ENCODE measurements around the gene GJA1. TPM values are rescaled to one million over a fixed set of nuclear protein-coding genes. Genes with fewer than 3 reads are reported as not detected.

Gene GJA1
- total RNA-seq, 1 experiment from 2014 or later: 528 TPM

- no peaks in the 10 kb centered on the region for H3K79me1 ChIP-seq (ENCODE audit: insufficient read depth, low read depth, low read length, poor library complexity, severe bottlenecking)
- H4K8ac ChIP-seq (replicated peaks; ENCODE audit: insufficient read length, low read depth, low read length): no peak overlapping the region
- no peak overlapping the region for H3K56ac ChIP-seq (ENCODE audit: insufficient read length, low read depth, low read length)
- peaks cover 54 to 60% of the 10 kb centered on the region in 2 experiments for H3K4me1 Mint-ChIP-seq
- peaks cover 69% of the 10 kb centered on the region for H3K79me2 ChIP-seq (ENCODE audit: insufficient read depth, low read length)
- no peak overlapping the region for H4K5ac ChIP-seq (ENCODE audit: insufficient read length, low read depth, low read length)
- H2BK120ac ChIP-seq (ENCODE audit: low read depth, low read length, poor library complexity, severe bottlenecking): no peak overlapping the region
- H3K23me2 ChIP-seq (ENCODE audit: insufficient read length, low read depth, low read length, poor library complexity, severe bottlenecking): no peaks in the 10 kb centered on the region
- H3K4me1 ChIP-seq (ENCODE audit: insufficient read depth, low read length): peaks cover 5% of the 10 kb centered on the region; the same call in 1 of the 2 replicates
- no peak overlapping the region for H3T11ph ChIP-seq (ENCODE audit: low read length)
- H2BK5ac ChIP-seq (ENCODE audit: insufficient read length, low read length): no peak overlapping the region
- H3K27me3 ChIP-seq (ENCODE audit: insufficient read depth, low read length): no peaks in the 10 kb centered on the region
- H2BK12ac ChIP-seq (ENCODE audit: insufficient read length, low read depth, low read length): no peak overlapping the region
- no peak for DNase-seq
- TF ChIP-seq CTCF (conservative IDR thresholded peaks at IDR 0.05): no peak
- WGBS (ENCODE audit: extremely low coverage, insufficient read length, low lambda C conversion rate): no CpG with 5 or more reads among the region's 4 CpGs
- H3K9me3 Mint-ChIP-seq: peaks cover 2 to 3% of the 10 kb centered on the region in 2 experiments; a peak in 2 of 5 replicates
- peak overlapping the region; percentile 24 for H3K9ac ChIP-seq (ENCODE audit: extremely low read depth, insufficient read length, low read length)
- no peak overlapping the region for H4K91ac ChIP-seq (ENCODE audit: insufficient read length, low read depth, low read length)
- peak overlapping the region; percentile 83 to 94 for H3K4me3 Mint-ChIP-seq
- H2AFZ ChIP-seq (ENCODE audit: low read length): no peak overlapping the region
- H3K23ac ChIP-seq (ENCODE audit: insufficient read length, low read depth, low read length): no peak overlapping the region
- H3K18ac ChIP-seq (ENCODE audit: insufficient read length, low read depth, low read length): no peak overlapping the region
- peak overlapping the region; percentile 84 to 96 (median 86) for H3K27ac Mint-ChIP-seq
- H3K14ac ChIP-seq (ENCODE audit: insufficient read depth, low read length): no peak overlapping the region
- H2AK5ac ChIP-seq (ENCODE audit: insufficient read length, low read length): no peak overlapping the region
- H3K27ac ChIP-seq (ENCODE audit: insufficient read length, low read depth, low read length): peak overlapping the region; percentile 66
- no peaks in the 10 kb centered on the region for H3K9me3 ChIP-seq (ENCODE audit: control insufficient read depth, low read depth, low read length)
- H4K20me1 ChIP-seq (ENCODE audit: control insufficient read depth, insufficient read depth, insufficient read length): no peaks in the 10 kb centered on the region
- no peak overlapping the region for H2BK20ac ChIP-seq (ENCODE audit: low read depth, low read length, poor library complexity, severe bottlenecking)
- H3K4ac ChIP-seq (ENCODE audit: low read depth, low read length): no peak overlapping the region
- H2BK15ac ChIP-seq (ENCODE audit: low read depth, low read length): no peak overlapping the region
- no peaks in the 10 kb centered on the region for H3K27me3 Mint-ChIP-seq (ENCODE audit: low read depth)
- peak overlapping the region; percentile 94 for H3K4me2 ChIP-seq (ENCODE audit: insufficient read depth, insufficient read length, low read length)
- H3K36me3 Mint-ChIP-seq (ENCODE audit: insufficient read depth in 1 of 3, low read depth in 3 of 3): peaks cover 48 to 56% (median 51%) of the 10 kb centered on the region in 3 experiments
These were observed 4.5 kb downstream of the GJA1 start for GRCh38 chr6:121439926-121440325.

All from H9 (cell line).